Adrenal gland (tissue), 19 donors: ENCODE measurements around the gene OTC. TPM values are rescaled to one million over a fixed set of nuclear protein-coding genes. Genes with fewer than 3 reads are reported as not detected.
A peak's percentile ranks its signal among the peaks of the same experiment; 100 is the strongest.

Experiments
- DNase-seq, 7 donors: peaks; one replicate each; pipeline ENCODE4 v3.0.0-alpha.2; 2019 to 2020
- H3K27ac ChIP-seq, 5 donors: fragments of 200-600 bp; sonication (generic) in 4 of 5; 1 replicate in 3 of 5; 2 replicates in 2 of 5; pipeline versions ENCODE4 v1.5.1 to v1.8.0; 2016 to 2020; ENCODE audit warnings: mild to moderate bottlenecking in 1 of 5
- H3K27me3 ChIP-seq: fragments of 200-600 bp; 2 replicates; pipeline ENCODE4 v1.8.0; 2021
- H3K36me3 ChIP-seq, 2 donors: fragments of 200-600 bp; replicated peaks in 1 of 2; 1 replicate in 1 of 2; 2 replicates in 1 of 2; pipeline versions ENCODE4 v1.5.1 to v1.8.0; 2018 to 2022
- H3K4me1 ChIP-seq, 2 donors: fragments of 200-600 bp; replicated peaks in 1 of 2; 1 replicate in 1 of 2; 2 replicates in 1 of 2; pipeline versions ENCODE4 v1.5.1 to v1.8.0; 2018 to 2021
- H3K4me3 ChIP-seq, 4 donors: fragments of 200-600 bp; sonication (generic) in 3 of 4; one replicate each; pipeline ENCODE4 v1.5.1; 2016 to 2018
- H3K9me3 ChIP-seq, 3 donors: fragments of 200-600 bp; sonication (generic) in 1 of 3; replicated peaks in 1 of 3; 1 replicate in 2 of 3; 2 replicates in 1 of 3; pipeline versions ENCODE4 v1.5.1 to v1.8.0; 2016 to 2021
- POLR2A ChIP-seq, 2 donors: fragments of 450-650 bp; IDR thresholded peaks; one replicate each; pipeline ENCODE4 v1.6.1; 2017; ENCODE audit warnings: antibody characterized with exemption in 2 of 2, mild to moderate bottlenecking in 2 of 2, moderate library complexity in 1 of 2
- WGBS, 4 donors: extraction: QIAGEN DNeasy Blood & Tissue Kit in 2 of 4; methylation state at CpG; one replicate each; pipeline versions ENCODE4 v1.1.5 to v1.1.7; 2013 to 2017; 5-methylcytosine and 5-hydroxymethylcytosine counted together
- intact Hi-C, 2 donors: fragments of 100-400 bp; cut with DNase I; formaldehyde crosslinking; loops; one replicate each; pipeline versions ENCODE4 v1.14.1 to v1.15.0; 2022 to 2023
- long read RNA-seq, 10 donors: library from polyadenylated mRNA in 3 of 10; unstranded in 2 of 10; stranded (forward) in 1 of 10; transcript quantifications; one replicate each; pipeline ENCODE4 v2.0.0 and lab custom pipeline, GENCODE V29; 2021 to 2026
- polyA plus RNA-seq, 3 donors: library from polyadenylated mRNA; stranded (reverse); fragments of 200-250 nt in 2 of 3; fragments of 350-450 nt in 1 of 3; fragmentation: Illumina TruSeq in 1 of 3; extraction: RNeasy Lipid Tissue Mini Kit (QIAGEN cat#74804) in 1 of 3; gene quantifications; one replicate each; pipeline ENCODE4 v1.2.3, GENCODE V29; 2013 to 2014
- total RNA-seq, 9 donors: library from RNA; depleted of rRNA in 4 of 9; stranded (reverse); fragments of >200 nt in 4 of 9; fragments of 120-200 nt in 1 of 9; fragmentation: NEBNext Ultra II Directional in 1 of 9; extraction: Animal tissue kit (Norgen Biotek cat#: 25700) in 1 of 9; gene quantifications; one replicate each; pipeline versions ENCODE4 v1.1.0 to v1.2.4, GENCODE V29; 2013 to 2023
- TF ChIP-seq, protein P1 (sequence below), 6 experiments: fragments of 450-650 bp in 4 of 6; fragments of 200-600 bp in 2 of 6; sonication (generic) in 1 of 6; IDR thresholded peaks; 1 replicate in 5 of 6; 2 replicates in 1 of 6; pipeline versions ENCODE4 v1.5.1 to v1.8.0; 2016 to 2021; ENCODE audit warnings: antibody characterized with exemption in 6 of 6, mild to moderate bottlenecking in 2 of 6, moderate library complexity in 1 of 6
- donor health status: healthy with polysubstance abuse.
- donor health status: Bipolar disorder and iron deficiency.
- donor health status: DM: yes; HTN: yes; CAD: no.
- donor health status: DM: no; HTN: no; CAD: no.
- donor health status: DM: no; HTN: no; CAD: no.
- donor health status: DM: yes; HTN: yes; CAD: no.

Gene OTC
- total RNA-seq (under 1 TPM in 2 of 9 donors, not detected in 7; 0.14 to 0.23 TPM), polyA plus RNA-seq (under 1 TPM in 2 of 3 donors, not detected in 1; 0.18 to 0.54 TPM)
- long read RNA-seq, donor 1 = 0 reads
- long read RNA-seq, donor 2 = 0 reads
- long read RNA-seq, donor 3 = 0 reads
- long read RNA-seq, donor 4 = 0 reads
- long read RNA-seq, donor 5 = 0 reads
- long read RNA-seq, donor 6 = 0 reads
- long read RNA-seq, donor 7 = 0 reads
- long read RNA-seq, donor 8 = 0 reads
- long read RNA-seq, donor 9 = 0 reads
- long read RNA-seq, donor 10 = 0 reads

DNA sequence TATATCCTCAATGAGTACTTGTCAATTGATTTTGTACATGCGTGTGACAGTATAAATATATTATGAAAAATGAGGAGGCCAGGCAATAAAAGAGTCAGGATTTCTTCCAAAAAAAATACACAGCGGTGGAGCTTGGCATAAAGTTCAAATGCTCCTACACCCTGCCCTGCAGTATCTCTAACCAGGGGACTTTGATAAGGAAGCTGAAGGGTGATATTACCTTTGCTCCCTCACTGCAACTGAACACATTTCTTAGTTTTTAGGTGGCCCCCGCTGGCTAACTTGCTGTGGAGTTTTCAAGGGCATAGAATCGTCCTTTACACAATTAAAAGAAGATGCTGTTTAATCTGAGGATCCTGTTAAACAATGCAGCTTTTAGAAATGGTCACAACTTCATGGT lies at the start of gene OTC:
OTC (plus strand) TSS at position 243 of the 400 bp plus-strand sequence; CDS start at position 336, 93 bp downstream.
- Histone ChIP-seq H3K4me3 (no peak within 1 kb of the TSS), H3K4me1 (no peaks in the 10 kb centered on the region), H3K9me3 (no peaks in the 10 kb centered on the region), H3K36me3 (no peaks in the 10 kb centered on the region), H3K27ac (no peak within 1 kb of the TSS), H3K27me3 (peaks cover 28% of the 10 kb centered on the region)
- WGBS, 4 donors = 64 to 85% (median 75%) methylated on average over 3 to 4 of the region's 4 CpGs
- intact Hi-C loops = no loop called here
- no peak for DNase-seq
- TF ChIP-seq, protein P1, sequence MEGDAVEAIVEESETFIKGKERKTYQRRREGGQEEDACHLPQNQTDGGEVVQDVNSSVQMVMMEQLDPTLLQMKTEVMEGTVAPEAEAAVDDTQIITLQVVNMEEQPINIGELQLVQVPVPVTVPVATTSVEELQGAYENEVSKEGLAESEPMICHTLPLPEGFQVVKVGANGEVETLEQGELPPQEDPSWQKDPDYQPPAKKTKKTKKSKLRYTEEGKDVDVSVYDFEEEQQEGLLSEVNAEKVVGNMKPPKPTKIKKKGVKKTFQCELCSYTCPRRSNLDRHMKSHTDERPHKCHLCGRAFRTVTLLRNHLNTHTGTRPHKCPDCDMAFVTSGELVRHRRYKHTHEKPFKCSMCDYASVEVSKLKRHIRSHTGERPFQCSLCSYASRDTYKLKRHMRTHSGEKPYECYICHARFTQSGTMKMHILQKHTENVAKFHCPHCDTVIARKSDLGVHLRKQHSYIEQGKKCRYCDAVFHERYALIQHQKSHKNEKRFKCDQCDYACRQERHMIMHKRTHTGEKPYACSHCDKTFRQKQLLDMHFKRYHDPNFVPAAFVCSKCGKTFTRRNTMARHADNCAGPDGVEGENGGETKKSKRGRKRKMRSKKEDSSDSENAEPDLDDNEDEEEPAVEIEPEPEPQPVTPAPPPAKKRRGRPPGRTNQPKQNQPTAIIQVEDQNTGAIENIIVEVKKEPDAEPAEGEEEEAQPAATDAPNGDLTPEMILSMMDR (IDR thresholded peaks at IDR 0.05) = no peak
- TF ChIP-seq POLR2A (IDR thresholded peaks at IDR 0.05) = no peak

DNA sequence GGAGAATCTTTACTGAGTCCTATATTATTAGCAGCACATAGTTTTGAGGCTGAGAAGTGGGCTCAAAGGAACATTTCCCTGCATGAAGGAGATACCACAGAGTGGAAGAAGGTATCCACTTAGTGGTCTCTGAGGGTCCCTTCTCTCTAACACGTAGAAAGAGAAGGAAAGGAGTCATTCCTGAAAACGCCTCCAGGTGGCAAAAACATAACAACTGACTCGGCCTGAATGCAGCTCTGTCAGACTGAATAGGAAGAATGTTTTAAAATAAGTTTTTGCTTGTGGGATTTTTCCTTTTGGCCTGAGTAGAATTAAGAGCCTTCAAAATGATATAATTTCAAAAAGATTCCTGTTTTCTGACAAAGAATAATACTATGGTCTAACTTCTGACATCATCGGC lies 48.4 kb upstream of the OTC start:
- H3K36me3 ChIP-seq = no peaks in the 10 kb centered on the region
- H3K4me3 ChIP-seq = no peak overlapping the region
- no peak for DNase-seq
- 38 to 70% (median 54%) methylated on average over 4 of the region's 4 CpGs for WGBS, 4 donors
- no peak overlapping the region for H3K27ac ChIP-seq
- H3K4me1 ChIP-seq = no peaks in the 10 kb centered on the region
- intact Hi-C loops = no loop called here
- no peaks in the 10 kb centered on the region for H3K9me3 ChIP-seq
- TF ChIP-seq POLR2A (IDR thresholded peaks at IDR 0.05) = no peak
- TF ChIP-seq, protein P1 (IDR thresholded peaks at IDR 0.05) = peak in 3 of 6 experiments; percentile 16 to 31 (median 18)
- H3K27me3 ChIP-seq = no peaks in the 10 kb centered on the region

DNA sequence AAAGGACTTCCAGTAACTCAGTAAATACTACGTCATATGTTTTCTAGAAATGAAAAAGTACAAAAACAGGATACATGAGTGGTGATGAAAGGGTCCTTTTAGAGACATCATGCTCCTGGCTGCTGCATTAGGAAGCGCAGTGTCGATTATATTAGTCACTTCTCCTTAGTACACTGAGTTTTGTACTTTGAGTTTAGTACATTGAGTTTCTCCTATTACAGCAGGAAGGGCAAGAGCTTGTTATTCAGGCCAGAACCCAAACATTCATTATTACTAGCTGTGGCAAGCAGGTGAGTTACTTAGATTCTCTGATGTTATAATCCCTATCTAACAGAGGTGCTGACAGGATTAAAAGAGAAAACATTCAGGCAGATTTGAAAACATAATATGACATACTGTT lies 46.4 kb upstream of the OTC start:
- Histone ChIP-seq H3K4me3 (no peak overlapping the region), H3K27me3 (no peaks in the 10 kb centered on the region), H3K36me3 (no peaks in the 10 kb centered on the region), H3K27ac (peak overlapping the region in 1 of 5 donors; percentile 6), H3K9me3 (no peaks in the 10 kb centered on the region), H3K4me1 (no peaks in the 10 kb centered on the region)
- 64 to 73% (median 70%) methylated on average over 3 of the region's 3 CpGs for WGBS, 4 donors
- no peak for TF ChIP-seq POLR2A (IDR thresholded peaks at IDR 0.05)
- TF ChIP-seq, protein P1 (IDR thresholded peaks at IDR 0.05) = peak in 1 of 6 experiments; percentile 18
- intact Hi-C loops = no loop called here
- peak in 1 of 7 donors; percentile 54 for DNase-seq

DNA sequence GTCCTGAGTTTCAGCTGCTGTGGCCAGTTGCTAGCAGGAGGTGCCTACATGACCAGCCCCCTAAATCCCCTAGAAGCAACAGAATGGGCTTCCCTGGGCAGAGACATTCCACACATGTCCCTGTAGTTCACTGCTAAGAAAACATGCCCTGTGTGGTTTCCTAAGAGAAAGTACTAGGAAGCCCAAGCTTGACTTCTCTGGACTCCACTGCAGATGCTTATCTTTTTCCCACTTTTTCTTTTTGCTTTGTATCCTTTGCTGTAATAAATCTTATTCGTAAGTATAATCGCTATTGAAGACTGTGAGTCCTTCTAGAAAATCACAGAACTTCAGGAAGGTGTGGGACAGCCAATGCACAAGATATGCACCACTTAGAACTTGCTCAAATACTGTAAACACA lies 40.7 kb upstream of the OTC start:
- 64 to 83% (median 74%) methylated on average over 2 of the region's 2 CpGs for WGBS, 4 donors
- intact Hi-C loops = no loop called here
- Histone ChIP-seq H3K27me3 (no peaks in the 10 kb centered on the region), H3K27ac (no peak overlapping the region), H3K4me1 (no peaks in the 10 kb centered on the region), H3K36me3 (no peaks in the 10 kb centered on the region), H3K9me3 (no peaks in the 10 kb centered on the region), H3K4me3 (no peak overlapping the region)
- no peak for DNase-seq
- TF ChIP-seq, protein P1 (IDR thresholded peaks at IDR 0.05) = no peak
- no peak for TF ChIP-seq POLR2A (IDR thresholded peaks at IDR 0.05)
